COR-L47 (cell line): ENCODE results near the gene ST6GALNAC5.

Experiments
- DNase-seq: peaks from one replicate; lab custom pipeline; 2025; lab: John Stamatoyannopoulos, UW

The ST6GALNAC5 gene

DNA sequence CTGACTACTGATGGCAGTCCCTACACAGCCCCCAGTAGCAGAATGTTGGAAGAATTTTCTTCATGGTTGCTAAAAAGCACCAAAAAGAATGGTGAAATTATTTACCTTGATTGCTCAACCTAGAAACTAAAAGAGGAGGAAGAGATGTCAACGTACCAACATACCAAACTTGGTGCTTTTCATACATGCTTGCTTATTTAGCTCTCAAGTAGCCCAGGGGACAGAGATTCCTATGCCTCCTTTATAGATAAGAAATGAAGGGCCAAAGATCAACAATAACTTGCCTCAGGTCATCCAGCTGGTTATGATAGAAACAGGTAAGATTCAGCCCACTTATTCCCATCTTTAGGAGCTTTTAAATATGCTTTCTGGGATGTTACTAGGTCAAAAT, 181.3 kb downstream of the ST6GALNAC5 start:
- DNase-seq = no peak

DNA sequence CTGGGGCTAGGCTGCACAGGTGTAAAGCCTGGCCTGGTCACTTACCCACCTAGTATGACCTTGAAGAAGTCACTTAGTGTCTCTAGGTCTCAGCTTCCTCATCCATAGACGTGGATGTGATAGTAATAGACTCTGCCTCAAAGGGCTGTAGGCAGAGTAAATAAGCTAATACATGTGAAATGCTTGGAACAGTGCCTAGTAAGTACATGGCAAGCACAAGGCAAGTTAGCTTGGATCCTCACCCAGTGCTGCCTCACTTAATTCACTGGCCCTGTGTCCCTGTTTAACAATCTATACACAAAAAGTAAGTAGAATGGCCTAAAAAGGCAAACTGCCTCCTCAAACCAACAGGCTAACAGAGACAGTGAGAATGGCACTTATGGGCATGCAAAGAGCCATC, 184.1 kb downstream of the ST6GALNAC5 start:
- DNase-seq = no peak

DNA sequence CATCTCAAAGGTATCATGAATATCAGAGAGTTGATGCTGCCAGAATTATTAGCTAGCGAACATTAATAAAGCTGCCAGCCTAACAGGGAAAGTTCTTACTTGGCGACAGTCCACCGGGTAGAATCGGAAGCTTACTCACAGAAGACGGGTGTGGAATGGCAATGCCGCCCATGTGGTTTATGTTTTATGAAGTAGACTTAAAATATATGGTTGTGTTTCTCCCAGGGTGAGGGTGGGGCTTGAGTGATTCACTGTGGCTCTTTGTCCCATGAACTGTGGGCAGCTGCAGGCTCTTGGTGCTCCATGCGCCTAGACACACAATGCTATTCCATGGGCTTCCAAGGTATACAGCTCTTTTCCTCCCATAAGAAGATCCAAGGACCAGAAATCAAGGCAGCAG, 189.2 kb downstream of the ST6GALNAC5 start:
- no peak for DNase-seq

DNA sequence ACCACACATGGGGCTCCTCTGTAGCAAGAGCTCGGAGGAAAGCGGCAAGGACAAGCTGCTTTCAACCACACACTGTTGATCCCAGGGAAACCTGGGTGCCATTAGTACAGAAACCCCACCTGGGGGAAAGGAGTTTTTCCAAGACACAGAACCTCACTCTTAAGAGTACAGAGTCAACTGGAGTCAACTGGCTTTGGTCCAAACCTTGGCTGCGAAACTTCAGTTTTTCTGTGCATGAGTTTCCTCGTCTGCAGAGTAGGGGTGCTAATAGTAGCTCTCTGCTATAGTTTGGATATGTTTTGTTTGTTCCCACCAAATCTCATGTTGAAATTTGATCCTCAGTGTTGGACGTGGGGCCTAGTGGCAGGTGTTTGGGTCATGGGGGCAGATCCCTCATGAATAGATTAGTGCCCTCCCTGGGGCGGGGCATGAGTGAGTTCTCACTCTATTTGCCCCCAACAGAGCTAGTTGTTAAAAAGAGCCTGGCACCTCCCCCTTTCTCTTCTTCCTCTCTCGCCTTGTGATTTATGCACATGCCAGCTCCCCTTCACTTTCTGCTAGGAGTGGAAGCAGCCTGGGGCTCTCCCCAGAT, 190.8 kb downstream of the ST6GALNAC5 start:
- no peak for DNase-seq

DNA sequence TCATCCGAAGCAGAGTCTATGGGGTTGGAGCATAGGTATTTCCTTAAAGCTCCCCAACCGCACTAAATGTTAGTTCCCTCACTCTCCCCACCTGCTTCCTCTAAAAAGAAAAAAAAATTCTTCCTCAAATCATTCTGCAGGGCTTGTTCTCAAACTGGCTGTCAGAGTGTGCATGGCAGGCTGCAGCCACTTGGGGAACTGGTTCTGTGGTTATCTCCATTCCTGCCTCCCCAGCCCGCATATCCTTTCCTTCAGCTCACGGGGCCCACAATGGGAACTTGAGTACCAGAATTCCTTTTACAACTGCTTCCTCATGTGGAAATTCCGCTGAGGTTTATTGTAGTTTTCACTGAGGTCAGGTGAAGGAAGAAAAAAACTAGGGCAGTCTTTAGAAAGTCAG, 192.7 kb downstream of the ST6GALNAC5 start:
- DNase-seq = no peak

DNA sequence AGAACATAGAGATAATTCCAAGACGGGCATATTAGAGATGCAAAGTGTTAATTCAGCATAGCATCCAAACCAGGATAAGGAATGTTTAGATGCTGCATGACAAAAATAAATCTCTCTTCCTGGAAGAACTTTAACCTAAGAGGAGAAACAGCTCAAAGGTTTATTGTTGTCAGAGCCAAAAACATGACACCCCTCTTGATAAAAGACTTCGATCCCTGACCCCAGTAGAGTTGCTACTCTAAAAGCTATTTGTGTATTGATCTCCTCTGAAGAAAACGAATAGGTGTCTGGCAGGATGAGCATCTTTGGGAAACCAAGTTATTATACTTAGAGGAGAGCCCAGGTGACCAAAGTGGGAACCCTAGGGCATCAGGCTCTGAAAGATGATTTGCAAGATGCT, 193.9 kb downstream of the ST6GALNAC5 start:
- no peak for DNase-seq

DNA sequence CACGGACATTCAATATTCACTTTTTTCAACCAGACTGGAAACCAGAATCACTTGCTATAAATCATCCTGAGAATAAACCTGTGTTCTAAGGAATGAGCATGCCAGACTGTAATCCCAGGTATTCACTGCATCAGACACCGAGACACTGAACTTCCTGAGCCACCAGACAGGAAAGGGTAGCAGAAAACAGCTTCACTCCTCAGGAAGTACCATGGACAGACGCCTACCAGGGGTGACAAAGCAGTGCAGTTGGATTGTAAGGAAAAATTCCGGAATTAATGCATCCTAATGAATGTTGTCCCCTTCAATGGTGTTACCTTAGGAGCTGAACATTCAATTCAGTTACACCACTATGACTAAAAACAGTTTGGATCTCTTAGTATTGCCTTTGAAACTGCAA, 195.8 kb downstream of the ST6GALNAC5 start:
- DNase-seq = no peak

DNA sequence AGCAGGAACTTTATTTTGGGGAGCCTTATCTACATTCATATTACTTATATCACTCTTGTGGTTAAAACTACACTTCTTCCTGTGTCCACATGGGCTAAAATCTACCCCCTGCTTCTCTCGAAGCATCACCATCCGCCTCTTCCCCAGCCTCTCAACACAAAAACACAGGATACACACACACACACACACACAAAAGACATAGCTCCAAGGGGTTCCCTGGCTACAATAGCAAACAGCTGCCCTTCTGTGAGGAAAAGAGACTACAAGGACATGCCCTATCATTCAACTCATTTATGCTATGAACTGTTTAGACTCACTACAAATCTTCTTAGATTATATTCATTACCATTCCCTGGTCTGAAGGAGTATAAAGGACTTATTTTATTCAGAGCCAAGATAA, 197.0 kb downstream of the ST6GALNAC5 start:
- DNase-seq = no peak

DNA sequence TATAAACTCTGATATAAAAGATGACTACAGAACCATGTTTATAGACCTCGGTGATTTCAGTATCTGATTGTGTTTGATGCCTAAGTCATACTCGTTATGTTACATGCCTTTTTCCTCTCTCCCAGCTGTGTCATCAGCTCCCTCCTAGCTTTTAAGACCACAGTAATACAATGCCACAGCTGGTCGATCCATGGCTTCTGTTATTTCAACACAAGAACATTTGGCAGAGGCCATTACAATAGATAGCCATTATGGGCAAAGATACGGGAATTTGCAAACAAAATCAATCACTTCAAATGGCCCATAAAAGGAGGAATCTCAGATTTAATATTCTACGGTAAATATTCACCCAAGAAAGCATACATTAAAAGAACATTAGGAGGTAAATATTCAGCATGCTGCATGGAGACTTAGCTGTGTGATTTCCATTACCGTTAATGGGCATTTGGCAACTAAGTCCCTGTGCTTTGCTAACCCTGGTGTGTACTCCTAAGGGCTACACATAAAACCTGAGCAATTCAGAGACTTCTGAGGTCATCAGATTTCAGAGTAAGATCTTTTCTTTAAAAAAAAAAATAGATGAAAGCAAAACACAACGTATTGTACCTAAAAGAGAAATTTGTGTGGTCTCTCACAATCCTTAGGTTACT, 198.5 kb downstream of the ST6GALNAC5 start:
- no peak for DNase-seq

DNA sequence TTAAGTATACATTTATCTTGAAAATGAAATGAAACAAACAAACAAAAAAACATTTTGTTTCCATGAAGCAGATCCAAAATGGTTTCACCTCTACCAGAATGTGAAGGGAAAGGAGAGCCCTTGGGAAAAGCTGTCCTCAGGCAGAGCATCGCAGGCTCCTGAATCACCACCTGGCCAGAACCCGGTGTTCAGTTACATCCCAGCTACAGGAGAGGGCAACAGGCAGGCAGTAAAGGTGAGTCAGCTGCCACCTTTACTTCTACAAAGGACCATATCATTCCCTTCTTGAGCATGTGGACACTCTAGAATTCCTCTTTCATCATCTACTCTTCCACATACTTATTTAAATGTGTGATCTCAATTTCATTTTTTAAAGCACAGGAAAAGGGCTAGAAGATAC, 200.7 kb downstream of the ST6GALNAC5 start:
- no peak for DNase-seq

DNA sequence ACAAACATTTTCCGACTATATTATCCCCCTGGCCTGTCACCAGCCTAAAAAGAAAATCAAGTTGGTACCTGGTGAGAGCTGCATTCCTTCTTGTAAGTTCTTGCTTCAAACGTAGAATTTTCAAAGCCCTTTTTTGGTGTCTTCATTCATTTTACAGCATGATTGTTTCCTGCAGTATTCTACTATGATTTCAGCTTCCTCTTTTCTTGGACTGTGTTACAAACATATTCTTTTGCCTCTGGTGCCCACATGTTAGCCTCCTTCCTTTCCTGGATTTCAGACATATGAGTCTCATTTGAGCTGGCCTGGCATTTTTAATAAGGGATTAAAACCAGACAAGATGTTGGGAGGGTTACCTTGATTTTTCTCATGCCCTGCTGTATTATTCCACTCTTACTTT, 209.5 kb downstream of the ST6GALNAC5 start:
- no peak for DNase-seq

DNA sequence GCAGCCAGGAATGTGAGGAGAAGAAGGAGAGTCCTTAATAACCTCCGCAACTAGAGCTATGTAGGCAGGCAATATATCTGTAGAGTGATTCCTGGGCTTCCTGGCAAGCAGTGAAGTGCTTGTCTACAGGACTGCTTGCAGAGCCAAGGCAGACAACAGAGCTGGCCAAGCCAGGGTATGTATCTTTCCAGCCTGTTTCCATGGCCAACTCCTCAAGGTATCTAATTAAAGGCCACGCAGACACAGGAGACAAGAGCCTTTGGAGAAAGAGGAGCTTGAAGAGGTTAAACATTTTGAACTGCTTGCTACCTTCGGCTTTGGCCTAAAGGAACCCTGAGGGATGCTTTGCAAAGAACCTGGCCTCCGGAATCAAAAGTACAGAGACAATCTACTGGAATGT, 214.6 kb downstream of the ST6GALNAC5 start:
- DNase-seq = no peak

DNA sequence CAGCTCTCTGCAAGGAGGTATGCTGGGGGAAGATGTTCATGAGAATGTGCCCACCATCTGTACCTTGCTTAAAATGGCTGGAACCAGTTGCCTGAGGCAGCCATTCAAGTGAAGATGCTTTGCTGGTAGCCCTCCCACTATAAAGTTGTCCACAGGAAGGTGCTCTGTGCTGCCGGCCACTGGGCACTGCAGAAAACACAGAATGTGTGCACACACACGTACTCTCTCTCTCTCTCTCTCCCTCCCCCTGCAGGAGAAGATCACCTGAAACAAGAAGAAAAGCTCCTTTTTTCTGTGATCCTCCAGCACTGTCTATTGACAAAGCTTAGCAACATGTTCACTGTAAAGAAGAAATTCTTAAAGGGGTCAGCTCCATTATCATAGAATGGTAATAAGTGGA, 217.2 kb downstream of the ST6GALNAC5 start:
- no peak for DNase-seq

DNA sequence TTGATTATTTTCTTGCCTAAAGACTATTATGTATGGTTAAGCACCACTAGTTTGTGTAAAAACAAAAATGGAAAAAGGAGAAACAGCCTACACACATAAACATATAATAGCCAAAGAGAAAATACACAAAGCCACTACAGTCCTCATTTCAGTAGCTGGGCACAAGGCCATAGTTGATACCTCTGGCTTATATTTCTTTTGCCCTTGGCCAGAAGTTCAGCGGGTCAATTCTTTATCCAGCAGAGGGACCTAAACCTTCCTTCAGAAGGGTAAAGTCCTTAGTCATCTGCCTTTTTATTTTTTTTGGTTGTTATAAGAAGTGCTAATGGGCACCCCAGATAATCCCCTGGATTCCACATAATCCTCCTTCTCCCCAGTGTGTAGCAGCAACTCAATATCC, 217.8 kb downstream of the ST6GALNAC5 start:
- DNase-seq = no peak

DNA sequence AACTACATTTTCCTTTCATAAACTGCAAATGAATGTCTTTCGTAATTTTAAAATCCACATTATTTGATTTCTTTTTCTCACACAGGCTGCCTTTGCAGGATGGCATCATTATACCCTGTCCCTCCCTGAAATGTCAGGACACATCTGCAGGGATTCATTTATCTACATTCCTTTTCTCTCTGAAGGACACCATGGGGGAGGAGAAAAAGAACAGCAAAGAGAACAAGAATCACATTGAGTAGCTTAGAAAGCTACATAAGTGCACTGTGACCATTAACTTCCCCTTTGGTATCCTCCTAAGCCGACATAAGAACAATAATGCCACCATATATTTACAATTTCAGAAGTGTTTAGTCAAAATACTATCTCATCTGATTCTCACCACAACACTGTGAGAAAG, 222.5 kb downstream of the ST6GALNAC5 start:
- DNase-seq = no peak

DNA sequence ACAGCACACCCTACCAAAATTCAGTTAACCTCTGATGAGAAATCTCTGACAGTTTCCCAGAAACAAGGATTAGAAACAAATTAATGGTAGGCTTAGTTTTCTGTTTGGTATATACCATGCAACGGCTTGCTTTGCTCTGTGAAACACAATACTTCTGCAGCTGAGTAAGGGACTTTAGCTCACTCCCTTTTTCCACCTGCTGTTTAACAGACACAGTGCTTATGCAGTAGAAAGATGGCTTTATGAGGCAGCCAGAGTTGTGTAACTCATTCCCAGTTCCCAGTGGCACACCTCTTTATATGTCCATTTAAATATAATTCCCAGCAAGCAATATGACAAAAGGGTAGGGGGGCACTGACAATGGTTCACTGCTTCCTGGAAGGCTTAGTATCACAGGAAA, 228.0 kb downstream of the ST6GALNAC5 start:
- no peak for DNase-seq

DNA sequence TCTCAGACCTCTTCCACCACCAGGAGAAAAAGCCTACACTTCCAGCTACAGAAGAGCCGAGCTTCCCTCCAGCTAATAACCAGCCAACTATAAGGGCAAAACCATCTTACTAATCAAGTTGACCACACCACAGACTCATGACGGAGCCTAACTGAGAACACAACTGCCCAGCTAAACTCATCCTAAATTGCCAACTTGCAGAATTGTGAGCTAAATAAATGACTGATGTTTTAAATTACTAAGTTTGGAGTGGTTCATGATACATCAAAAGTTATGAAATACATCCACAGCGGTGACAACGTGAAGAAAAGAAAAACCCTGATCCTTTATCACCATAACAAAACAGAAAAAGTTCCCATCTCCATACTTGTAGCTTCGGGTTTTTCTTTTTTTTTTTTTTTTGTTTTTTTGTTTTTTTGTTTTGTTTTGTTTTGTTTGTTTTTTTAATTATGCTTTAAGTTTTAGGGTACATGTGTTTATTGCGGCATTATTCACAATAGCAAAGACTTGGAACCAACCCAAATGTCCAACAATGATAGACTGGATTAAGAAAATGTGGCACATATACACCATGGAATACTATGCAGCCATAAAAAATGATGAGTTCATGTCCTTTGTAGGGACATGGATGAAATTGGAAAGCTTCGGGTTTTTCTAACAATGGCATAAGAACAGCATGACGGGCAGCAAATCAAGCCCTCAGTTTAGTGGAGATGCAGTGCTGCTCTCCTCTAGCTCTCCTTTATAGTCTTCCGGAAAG, 229.4 kb downstream of the ST6GALNAC5 start:
- no peak for DNase-seq

DNA sequence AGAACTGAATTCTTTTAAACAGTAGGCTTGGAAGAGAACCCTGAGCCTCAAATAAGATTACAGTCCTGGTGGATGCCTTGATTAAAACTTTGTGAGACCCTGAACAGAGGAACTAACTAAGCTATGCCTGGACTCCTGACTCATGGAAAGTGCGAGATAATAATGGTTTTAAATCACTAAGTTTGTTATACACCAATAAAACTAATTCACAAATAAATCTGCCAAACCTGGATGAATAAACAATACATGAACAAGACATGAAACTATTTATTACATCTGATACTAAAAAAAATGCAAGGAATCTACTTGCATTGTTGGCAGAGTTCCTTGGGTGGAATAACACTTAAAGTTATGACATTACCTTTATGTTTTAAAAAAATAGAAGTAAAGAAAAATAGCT, 233.6 kb downstream of the ST6GALNAC5 start:
- DNase-seq = no peak

DNA sequence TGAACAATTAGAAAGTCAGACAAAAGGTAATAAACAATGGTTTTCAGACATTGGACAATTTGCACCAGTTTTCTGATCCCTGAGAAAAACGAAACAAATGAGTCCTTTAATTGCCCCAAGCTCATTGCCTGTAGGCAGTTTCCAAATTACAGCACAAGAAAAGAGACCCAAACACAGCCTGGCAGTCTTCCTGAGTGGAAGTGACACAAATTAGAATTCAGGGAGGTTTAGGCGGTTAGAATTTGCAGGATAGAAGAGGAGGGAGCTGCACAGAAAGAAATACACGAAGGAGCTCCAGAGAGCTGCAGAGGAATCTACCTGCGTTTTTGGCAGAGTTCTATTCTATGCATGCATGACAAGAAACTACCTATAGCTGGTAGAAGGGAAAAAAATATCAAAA, 236.2 kb downstream of the ST6GALNAC5 start:
- no peak for DNase-seq

DNA sequence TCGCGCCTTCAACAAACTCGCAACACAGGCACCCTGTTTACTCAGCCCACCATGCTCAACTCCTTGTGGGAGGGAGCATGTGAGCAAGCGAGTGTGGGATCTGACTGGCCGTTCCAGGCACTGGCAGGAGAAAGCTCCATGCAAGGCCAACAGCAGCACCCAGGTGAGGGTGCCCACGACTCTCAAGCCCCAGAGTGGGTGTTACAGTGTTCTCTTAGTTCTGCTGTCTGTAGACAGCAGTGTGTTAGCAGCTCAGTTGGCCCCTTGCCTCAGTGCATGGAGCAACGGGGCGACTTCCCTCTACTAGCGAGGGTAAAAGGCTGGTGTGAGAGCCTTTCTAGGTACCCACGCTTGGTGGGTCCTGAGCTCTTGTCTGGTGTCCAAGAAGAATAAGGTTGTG, 237.4 kb downstream of the ST6GALNAC5 start:
- no peak for DNase-seq
